GM12892 (cell line): Measurements from ENCODE around the gene NR4A3.
A peak's percentile ranks its signal among the peaks of the same experiment; 100 is the strongest.

Source experiments
- POLR2A ChIP-seq: IDR thresholded peaks from 2 replicates; pipeline ENCODE4 v1.6.1; 2011; ENCODE audit warnings: low read depth, low read length, control low read depth
- POLR2AphosphoS5 ChIP-seq: IDR thresholded peaks from 2 replicates; pipeline ENCODE4 v1.6.1; 2011; ENCODE audit warnings: low read depth, low read length, control low read depth
- TAF1 ChIP-seq: IDR thresholded peaks from 2 replicates; pipeline ENCODE4 v1.6.1; 2011; ENCODE audit warnings: low read depth, mild to moderate bottlenecking, control low read depth, low read length, borderline replicate concordance

- TF ChIP-seq POLR2A (peak; percentile 63), TAF1 (no peak; the same call in 1 of the 2 replicates), POLR2AphosphoS5 (peak; percentile 33)
Observed at GRCh38 chr9:99906403-99907207, 84.9 kb downstream of the NR4A3 start, which contains the start of gene STX17.
